Central memory CD8-positive, alpha-beta T cell (primary cell): Measurements from ENCODE around the gene HSP90B1.

Experiments
- ATAC-seq: fragments of 150-1000 bp; cut with Tn5 transposase; replicated peaks from 2 replicates; pipeline ENCODE4 v1.10.0; 2022; ENCODE audit warnings: mild to moderate bottlenecking, moderate FRiP score, moderate number of reproducible peaks; ENCODE audit not compliant: poor library complexity, severe bottlenecking; ENCODE audit errors: extremely low read depth
- DNase-seq, 2 donors: peaks; one replicate each; pipeline ENCODE4 v3.0.0; 2021; ENCODE audit warnings: low spot score in 2 of 2
- H3K27ac Mint-ChIP-seq: one replicate; pipeline ENCODE4 v1.8.0; 2022; ENCODE audit warnings: low read depth, mild to moderate bottlenecking, moderate library complexity, mixed read lengths
- H3K27me3 Mint-ChIP-seq: one replicate; pipeline ENCODE4 v1.8.0; 2022; ENCODE audit warnings: mixed read lengths
- H3K36me3 Mint-ChIP-seq: one replicate; pipeline ENCODE4 v1.8.0; 2022; ENCODE audit warnings: mild to moderate bottlenecking, moderate library complexity, mixed read lengths; ENCODE audit not compliant: insufficient read depth
- H3K4me1 Mint-ChIP-seq: one replicate; pipeline ENCODE4 v1.8.0; 2022; ENCODE audit warnings: mixed read lengths
- H3K4me3 Mint-ChIP-seq: one replicate; pipeline ENCODE4 v1.8.0; 2022; ENCODE audit warnings: mild to moderate bottlenecking, moderate library complexity, mixed read lengths
- H3K9me3 Mint-ChIP-seq: one replicate; pipeline ENCODE4 v1.8.0; 2022; ENCODE audit warnings: mixed read lengths

HSP90B1 gene

GRCh38 chr12:103908877-103909276 is 21.3 kb upstream of the HSP90B1 start:
- H3K4me1 Mint-ChIP-seq: peaks cover 23% of the 10 kb centered on the region
- no peaks in the 10 kb centered on the region for H3K9me3 Mint-ChIP-seq
- no peaks in the 10 kb centered on the region for H3K27me3 Mint-ChIP-seq
- H3K27ac Mint-ChIP-seq: no peak overlapping the region
- ATAC-seq: no peak
- H3K36me3 Mint-ChIP-seq: peaks cover 1% of the 10 kb centered on the region
- no peak overlapping the region for H3K4me3 Mint-ChIP-seq
- DNase-seq: no peak

- H3K9me3 Mint-ChIP-seq: no peaks in the 10 kb centered on the region
These were observed 20.4 kb upstream of the HSP90B1 start for GRCh38 chr12:103909811-103910210.

GRCh38 chr12:103912069-103912468 is 18.1 kb upstream of the HSP90B1 start:
- H3K27me3 Mint-ChIP-seq: peaks cover 17% of the 10 kb centered on the region
- peaks cover 2% of the 10 kb centered on the region for H3K36me3 Mint-ChIP-seq
- no peak for DNase-seq
- ATAC-seq: no peak
- peaks cover 5% of the 10 kb centered on the region for H3K4me1 Mint-ChIP-seq
- no peaks in the 10 kb centered on the region for H3K9me3 Mint-ChIP-seq
- no peak overlapping the region for H3K27ac Mint-ChIP-seq
- no peak overlapping the region for H3K4me3 Mint-ChIP-seq

More at GRCh38 chr12:103909811-103910210, 20.4 kb upstream of the HSP90B1 start:
- Mint-ChIP-seq H3K4me3 (no peak overlapping the region), H3K4me1 (peaks cover 18% of the 10 kb centered on the region), H3K36me3 (peaks cover 2% of the 10 kb centered on the region), H3K27ac (no peak overlapping the region), H3K27me3 (peaks cover 9% of the 10 kb centered on the region)
- DNase-seq: no peak
- ATAC-seq: no peak

GRCh38 chr12:103913100-103913499 is 17.1 kb upstream of the HSP90B1 start:
- H3K4me1 Mint-ChIP-seq: peaks cover 5% of the 10 kb centered on the region
- peaks cover 6% of the 10 kb centered on the region for H3K9me3 Mint-ChIP-seq
- no peak for DNase-seq
- peaks cover 2% of the 10 kb centered on the region for H3K36me3 Mint-ChIP-seq
- no peak for ATAC-seq
- H3K27ac Mint-ChIP-seq: no peak overlapping the region
- peaks cover 17% of the 10 kb centered on the region for H3K27me3 Mint-ChIP-seq
- H3K4me3 Mint-ChIP-seq: no peak overlapping the region

GRCh38 chr12:103915306-103915705 is 14.9 kb upstream of the HSP90B1 start:
- peaks cover 6% of the 10 kb centered on the region for H3K9me3 Mint-ChIP-seq
- H3K4me1 Mint-ChIP-seq: no peaks in the 10 kb centered on the region
- ATAC-seq (no peak), DNase-seq (no peak)
- H3K27me3 Mint-ChIP-seq: peaks cover 17% of the 10 kb centered on the region
- no peak overlapping the region for H3K4me3 Mint-ChIP-seq
- no peak overlapping the region for H3K27ac Mint-ChIP-seq
- H3K36me3 Mint-ChIP-seq: peaks cover 2% of the 10 kb centered on the region

- Mint-ChIP-seq H3K4me1 (no peaks in the 10 kb centered on the region), H3K4me3 (no peak overlapping the region), H3K36me3 (peaks cover 2% of the 10 kb centered on the region), H3K9me3 (peaks cover 6% of the 10 kb centered on the region), H3K27me3 (peaks cover 17% of the 10 kb centered on the region), H3K27ac (no peak overlapping the region)
- DNase-seq (no peak), ATAC-seq (no peak)
These were observed 12.3 kb upstream of the HSP90B1 start for GRCh38 chr12:103917873-103918272.

- no peak for DNase-seq
- Mint-ChIP-seq H3K27ac (peak overlapping the region; percentile 76), H3K36me3 (peaks cover 14% of the 10 kb centered on the region), H3K4me3 (peak overlapping the region; percentile 13), H3K4me1 (peaks cover 33% of the 10 kb centered on the region), H3K9me3 (no peaks in the 10 kb centered on the region), H3K27me3 (no peaks in the 10 kb centered on the region)
- ATAC-seq: no peak
These were observed 5.2 kb upstream of the HSP90B1 start for GRCh38 chr12:103924761-103925641.

GRCh38 chr12:103928682-103929045 is 1.5 kb upstream of the HSP90B1 start:
- peak; percentile 1 for ATAC-seq

GRCh38 chr12:103929046-103929783 is 995 bp upstream of the HSP90B1 start:
- peak overlapping the region; percentile 98 for H3K27ac Mint-ChIP-seq
- no peaks in the 10 kb centered on the region for H3K27me3 Mint-ChIP-seq
- ATAC-seq: peak; percentile 50
- H3K4me3 Mint-ChIP-seq: peak overlapping the region; percentile 92
- peaks cover 65% of the 10 kb centered on the region for H3K4me1 Mint-ChIP-seq
- H3K9me3 Mint-ChIP-seq: no peaks in the 10 kb centered on the region
- peaks cover 44% of the 10 kb centered on the region for H3K36me3 Mint-ChIP-seq
- peak; percentile 80 to 83 for DNase-seq

More at GRCh38 chr12:103928682-103929045, 1.5 kb upstream of the HSP90B1 start:
- Mint-ChIP-seq H3K27ac (peak overlapping the region; percentile 98), H3K9me3 (no peaks in the 10 kb centered on the region), H3K4me1 (peaks cover 63% of the 10 kb centered on the region), H3K4me3 (peak overlapping the region; percentile 92), H3K36me3 (peaks cover 42% of the 10 kb centered on the region), H3K27me3 (no peaks in the 10 kb centered on the region)
- DNase-seq: no peak

- H3K27ac Mint-ChIP-seq: peak overlapping the region; percentile 98
- peak overlapping the region; percentile 92 for H3K4me3 Mint-ChIP-seq
- ATAC-seq: no peak
- no peak for DNase-seq
- H3K9me3 Mint-ChIP-seq: no peaks in the 10 kb centered on the region
- peaks cover 69% of the 10 kb centered on the region for H3K4me1 Mint-ChIP-seq
- peaks cover 48% of the 10 kb centered on the region for H3K36me3 Mint-ChIP-seq
- H3K27me3 Mint-ChIP-seq: no peaks in the 10 kb centered on the region
These were observed 501 bp upstream of the HSP90B1 start for GRCh38 chr12:103929784-103930033.

- DNase-seq: no peak
- Mint-ChIP-seq H3K27me3 (no peaks in the 10 kb centered on the region), H3K4me3 (peak overlapping the region; percentile 92), H3K36me3 (peaks cover 57% of the 10 kb centered on the region), H3K9me3 (no peaks in the 10 kb centered on the region), H3K27ac (peak overlapping the region; percentile 98), H3K4me1 (peaks cover 73% of the 10 kb centered on the region)
- no peak for ATAC-seq
These were observed 851 bp downstream of the HSP90B1 start for GRCh38 chr12:103930787-103931735.

- Mint-ChIP-seq H3K27me3 (no peaks in the 10 kb centered on the region), H3K4me3 (no peak overlapping the region), H3K4me1 (peaks cover 70% of the 10 kb centered on the region), H3K9me3 (no peaks in the 10 kb centered on the region), H3K27ac (no peak overlapping the region), H3K36me3 (peaks cover 72% of the 10 kb centered on the region)
- ATAC-seq: no peak
- no peak for DNase-seq
These were observed 3.0 kb downstream of the HSP90B1 start for GRCh38 chr12:103933237-103933636.
